VCaP (cell line): ENCODE measurements around the gene TMEM128.
"Not testable (repeated sequence)": the region's sequence is repeated elsewhere in the genome, so short reads cannot be mapped to it uniquely, and the experiment has no call there.

Experiments
- H3K27ac ChIP-seq: fragments of 450-650 bp; 2 replicates; pipeline ENCODE4 v1.5.1; 2017
- CTCF ChIP-seq: fragments of 450-650 bp; conservative IDR thresholded peaks from 2 replicates; pipeline ENCODE4 v1.5.1; 2017; ENCODE audit warnings: mild to moderate bottlenecking, moderate library complexity

TMEM128 gene

DNA sequence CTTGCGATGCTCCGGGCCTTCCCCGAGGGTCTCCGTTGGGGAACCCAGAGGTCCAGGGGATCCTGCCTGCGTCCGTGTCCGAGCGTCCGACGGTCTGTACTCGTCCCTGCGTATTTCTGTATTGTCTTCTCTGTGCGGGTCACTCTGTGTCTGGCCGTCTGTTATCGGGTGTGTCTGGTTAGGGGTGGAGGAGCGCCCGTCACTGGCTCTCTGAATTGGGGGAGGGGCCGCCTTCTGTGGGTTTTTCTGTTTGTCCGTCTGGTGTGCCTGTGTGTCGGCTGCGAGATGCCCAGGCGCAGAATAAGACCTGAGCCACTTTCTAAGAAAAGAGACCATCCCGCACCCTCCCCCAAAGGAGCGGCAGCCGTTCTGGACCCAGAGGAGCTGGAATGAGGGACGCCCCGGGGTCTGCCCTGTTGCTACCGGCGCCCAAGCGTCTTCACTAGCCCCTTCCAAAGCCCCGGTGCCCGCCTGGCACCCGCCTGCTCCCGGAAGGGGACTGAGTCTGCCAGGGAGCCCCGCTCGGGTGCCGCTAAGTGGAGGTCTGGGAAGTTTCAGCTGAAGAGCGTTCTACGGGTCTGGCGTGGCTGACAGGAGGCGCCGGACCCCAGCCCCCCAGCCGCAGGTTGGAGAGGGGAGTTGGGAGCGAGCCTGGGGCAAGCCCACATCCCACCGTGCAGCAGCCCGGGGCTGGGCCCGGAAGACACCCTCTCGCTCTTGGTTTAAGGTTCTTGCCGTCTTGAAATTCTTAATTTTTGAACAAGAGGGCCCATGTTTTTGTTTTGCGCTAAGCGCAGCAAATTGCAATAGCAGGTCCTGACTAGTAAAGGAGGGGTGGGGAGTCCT lies 20.3 kb downstream of the TMEM128 start:
- TF ChIP-seq CTCF, result no peak
- H3K27ac ChIP-seq, result no peak overlapping the region

- TF ChIP-seq CTCF, result no peak
- no peak within 1 kb of the TSS for H3K27ac ChIP-seq
Measured at GRCh38 chr4:4226606-4227438, 21.2 kb downstream of the TMEM128 start, which contains the start of gene OTOP1. Gene OTOP1, minus strand, starts transcription at chr4:4226929. Its CDS starts 65 bp downstream, at chr4:4226864.

DNA sequence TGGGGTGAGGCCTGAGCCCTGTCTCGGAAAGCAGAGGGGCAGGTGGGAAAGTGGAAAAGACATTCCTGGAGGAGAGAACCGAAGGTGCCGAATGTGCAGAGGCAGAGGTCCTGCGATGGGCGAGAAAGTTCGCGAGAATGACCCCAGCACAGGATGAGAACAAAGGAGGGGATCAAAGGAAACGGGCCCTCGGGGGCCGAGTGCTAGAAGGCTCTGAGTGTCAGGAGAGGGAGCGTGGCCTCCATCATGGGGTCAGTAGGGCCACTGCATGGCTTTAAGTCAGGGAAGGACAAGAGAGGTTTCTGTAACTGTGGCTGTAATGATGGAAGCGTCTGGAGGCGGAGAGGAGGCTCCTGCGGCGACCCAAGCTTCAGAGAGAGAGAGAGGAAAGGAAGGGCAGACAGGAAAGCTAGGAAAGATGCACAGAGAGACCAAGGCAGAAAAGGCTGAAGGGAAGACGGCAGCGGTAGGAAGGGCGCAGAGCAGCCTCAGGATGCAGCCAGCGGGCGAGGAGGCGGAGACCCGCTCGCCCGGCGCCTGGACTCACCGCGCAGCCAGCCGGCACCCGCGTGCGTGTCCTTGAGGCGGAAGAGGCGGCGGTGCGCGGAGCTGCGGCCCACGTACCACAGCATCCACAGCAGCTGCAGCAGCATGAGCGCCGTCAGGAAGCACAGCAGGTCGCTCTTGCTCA lies 22.0 kb downstream of the TMEM128 start:
- TF ChIP-seq CTCF, result no peak
- no peak overlapping the region for H3K27ac ChIP-seq

- H3K27ac ChIP-seq, result no peak overlapping the region
- TF ChIP-seq CTCF, result no peak
Measured at GRCh38 chr4:4217113-4217512, 30.9 kb downstream of the TMEM128 start.

DNA sequence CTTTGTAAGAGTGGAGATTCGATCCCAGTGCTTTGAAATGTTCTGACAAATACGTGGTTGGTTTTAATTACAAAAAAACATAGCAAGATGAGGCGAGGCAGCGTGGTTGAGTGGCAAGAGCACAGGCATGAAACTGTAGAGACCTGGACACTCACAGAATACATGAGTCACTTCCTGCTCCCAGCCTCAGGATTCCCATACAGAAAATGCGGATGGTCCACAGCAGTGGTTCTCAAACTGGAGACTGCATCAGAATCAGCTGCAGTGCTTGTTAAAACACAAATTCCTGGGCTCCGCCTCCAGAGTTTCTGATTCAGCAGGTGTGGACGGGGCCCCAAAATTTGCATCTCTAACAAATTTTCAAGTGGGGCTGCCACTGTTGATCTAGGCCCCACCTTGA lies 31.4 kb downstream of the TMEM128 start:
- TF ChIP-seq CTCF, result no peak
- no peak overlapping the region for H3K27ac ChIP-seq

GRCh38 chr4:4213674-4214073 lies 34.3 kb downstream of the TMEM128 start:
- not testable (repeated sequence) for H3K27ac ChIP-seq

DNA sequence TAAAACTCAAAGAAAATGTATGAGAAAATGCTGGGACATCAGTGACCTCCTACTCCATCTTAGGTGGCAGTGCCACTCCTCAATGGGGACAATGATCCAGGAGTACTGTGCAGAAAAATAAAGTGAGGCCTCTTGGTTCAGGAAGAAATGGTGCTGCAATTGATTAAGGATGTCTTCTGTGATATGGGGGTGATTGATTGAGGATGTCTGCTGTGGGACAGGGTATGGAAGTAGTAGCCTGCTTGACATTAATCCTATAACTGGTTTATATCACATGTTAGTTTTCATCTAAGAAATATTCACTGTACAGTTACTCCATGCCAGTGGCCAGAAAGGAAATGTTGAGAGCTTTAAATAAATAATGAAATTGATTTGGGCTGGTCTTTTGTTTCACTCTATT lies 41.8 kb downstream of the TMEM128 start:
- no peak for TF ChIP-seq CTCF
- H3K27ac ChIP-seq, result no peak overlapping the region
